HG02840 (cell line): Measurements from ENCODE around the gene COPS2.
"Not testable (repeated sequence)": the region's sequence is repeated elsewhere in the genome, so short reads cannot be mapped to it uniquely, and the experiment has no call there.

ENCODE experiments used
- ATAC-seq: cut with Tn5 transposase; IDR thresholded peaks from one replicate; pipeline ENCODE4 v1.9.1; 2021; ENCODE audit warnings: mild to moderate bottlenecking, moderate library complexity, moderate number of reproducible peaks; ENCODE audit not compliant: unreplicated experiment, low FRiP score

The COPS2 gene

DNA sequence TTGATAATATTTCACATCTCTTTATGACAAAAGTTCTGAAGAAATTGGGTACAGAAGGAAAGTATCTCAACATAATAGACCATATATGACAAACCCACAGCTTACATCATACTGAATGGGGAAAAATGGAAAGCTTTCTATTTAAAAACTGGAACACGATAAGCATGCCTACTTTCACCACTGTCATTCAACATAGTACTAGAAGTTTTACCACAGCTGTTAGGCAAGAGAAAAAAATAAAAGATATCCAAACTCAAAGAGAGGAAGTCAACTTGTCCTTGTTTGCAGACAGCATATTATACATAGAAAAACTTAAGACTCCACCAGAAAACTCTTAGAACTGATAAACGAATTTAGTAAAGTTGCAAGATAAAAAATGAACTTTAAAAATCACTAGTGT, 40.3 kb downstream of the COPS2 start:
- ATAC-seq: no peak

DNA sequence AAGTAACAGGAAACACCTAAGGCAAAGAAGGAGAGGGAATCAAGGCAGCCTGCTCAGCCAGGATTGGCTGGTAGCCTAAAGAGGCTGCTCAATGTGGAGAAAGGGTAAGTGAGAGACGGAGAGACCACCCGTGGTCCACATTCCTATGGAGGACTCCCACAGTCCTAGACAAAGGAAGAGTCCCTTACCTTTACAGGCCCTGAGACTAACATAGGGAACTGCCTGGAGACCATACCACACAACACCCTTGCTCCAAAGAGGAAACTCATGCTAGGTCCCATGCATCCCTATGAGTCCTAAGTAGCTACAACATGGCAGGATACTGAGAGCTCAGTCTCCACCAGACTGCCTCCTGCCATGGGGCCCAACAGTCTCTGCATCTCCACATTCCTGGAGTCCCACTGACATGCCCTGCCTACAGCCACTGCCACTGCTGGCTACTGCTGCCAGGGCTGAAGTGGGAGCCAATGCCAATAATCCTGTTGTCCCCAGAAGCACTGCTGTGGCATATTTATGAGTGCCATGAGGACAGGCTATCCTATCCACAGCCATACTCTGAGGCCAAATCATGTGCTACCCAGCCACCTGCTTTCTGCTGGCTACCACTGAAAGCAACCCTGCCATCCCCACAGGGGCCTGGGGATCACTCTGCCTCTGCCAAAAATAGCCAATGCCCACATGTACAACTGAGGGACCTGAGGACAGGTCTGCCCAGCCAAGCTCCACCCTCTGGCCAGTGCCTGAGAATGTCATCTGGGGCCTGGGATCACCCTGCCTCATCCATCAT, 45.0 kb downstream of the COPS2 start:
- no peak for ATAC-seq

DNA sequence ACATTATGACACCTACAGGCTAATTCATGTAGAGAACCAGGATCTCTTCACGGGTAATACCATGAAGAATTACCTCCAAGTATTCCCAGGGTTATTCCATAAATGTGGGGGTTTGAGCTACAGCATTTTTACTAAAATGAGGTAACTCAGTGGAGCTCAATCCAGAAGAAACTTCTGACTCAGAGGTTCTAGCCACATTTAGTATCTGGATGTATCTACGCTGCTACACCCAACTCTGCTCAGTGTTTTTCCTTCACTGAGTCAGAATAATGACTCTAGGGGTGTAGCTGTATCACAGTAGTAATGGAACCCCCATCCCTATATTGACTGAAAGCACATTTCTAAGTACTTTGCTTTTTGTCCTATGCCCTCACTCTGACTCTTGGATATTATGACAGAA, 52.4 kb downstream of the COPS2 start:
- ATAC-seq: no peak

DNA sequence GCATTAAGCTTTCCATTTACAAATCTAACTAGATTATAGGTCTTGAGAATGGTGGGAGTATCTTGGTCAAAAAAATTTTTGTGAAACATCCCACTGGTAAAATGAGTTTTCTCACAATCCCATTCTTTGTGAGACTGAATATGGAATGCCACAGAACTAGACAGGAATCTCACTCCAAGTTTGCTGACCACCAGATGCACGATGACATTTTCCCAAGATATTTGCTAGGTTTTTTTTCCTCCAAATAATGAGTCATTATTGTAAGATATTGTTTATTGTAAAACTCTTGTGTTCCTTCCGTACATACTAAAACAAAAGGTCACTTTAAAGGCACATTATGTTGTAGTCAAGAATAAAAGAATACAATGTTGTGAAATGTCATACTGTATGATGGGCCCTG, 53.9 kb downstream of the COPS2 start:
- no peak for ATAC-seq

DNA sequence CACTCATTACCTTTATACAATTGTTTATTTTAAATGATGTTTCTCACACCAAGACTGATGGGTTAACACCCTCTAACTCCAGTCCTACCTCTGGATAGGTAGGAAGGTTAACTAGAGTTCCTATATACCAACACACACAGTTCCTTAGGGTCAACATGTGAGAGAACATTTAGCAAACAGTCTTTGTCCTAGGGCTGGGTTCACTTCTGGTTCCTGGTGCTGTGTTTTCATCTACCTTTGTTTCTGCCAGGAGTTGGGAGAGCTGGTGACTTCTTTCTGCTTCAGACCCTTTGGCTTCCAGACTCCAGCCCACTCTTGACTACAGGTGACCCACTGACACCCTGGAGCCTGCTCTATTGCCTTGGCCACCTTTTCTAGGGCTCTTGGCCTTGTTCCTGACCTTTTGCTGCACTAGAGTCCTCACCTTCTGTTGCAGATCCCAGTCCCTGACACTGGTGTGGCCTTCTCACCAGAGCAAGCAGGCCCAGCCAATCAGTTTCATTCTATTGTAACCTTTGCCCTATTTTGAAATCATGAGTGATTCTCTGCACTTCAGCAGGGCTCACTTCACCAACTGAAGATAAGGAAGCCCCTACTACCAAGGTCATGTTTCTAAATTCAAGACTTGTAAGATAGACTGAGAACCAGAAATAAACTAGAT, 59.2 kb downstream of the COPS2 start:
- ATAC-seq: no peak

DNA sequence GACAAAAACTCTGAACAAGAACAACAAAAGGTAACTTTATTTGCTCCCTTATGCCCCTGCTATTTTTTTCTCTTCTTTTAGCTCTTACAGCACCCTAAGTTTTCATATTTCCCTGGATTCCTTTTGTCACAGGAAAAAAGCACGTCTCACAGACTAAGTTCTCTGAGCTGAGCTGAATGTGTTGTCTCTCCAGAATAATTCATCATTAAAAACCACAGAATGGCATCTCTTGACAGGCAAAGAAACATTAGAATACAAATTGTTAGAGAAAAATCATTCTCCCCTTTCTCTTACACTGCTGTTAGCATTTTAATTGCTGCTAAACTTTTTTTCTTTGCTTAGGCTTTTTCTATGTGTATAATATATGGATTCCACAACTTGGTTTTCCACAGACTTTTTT, 60.5 kb downstream of the COPS2 start:
- no peak for ATAC-seq

DNA sequence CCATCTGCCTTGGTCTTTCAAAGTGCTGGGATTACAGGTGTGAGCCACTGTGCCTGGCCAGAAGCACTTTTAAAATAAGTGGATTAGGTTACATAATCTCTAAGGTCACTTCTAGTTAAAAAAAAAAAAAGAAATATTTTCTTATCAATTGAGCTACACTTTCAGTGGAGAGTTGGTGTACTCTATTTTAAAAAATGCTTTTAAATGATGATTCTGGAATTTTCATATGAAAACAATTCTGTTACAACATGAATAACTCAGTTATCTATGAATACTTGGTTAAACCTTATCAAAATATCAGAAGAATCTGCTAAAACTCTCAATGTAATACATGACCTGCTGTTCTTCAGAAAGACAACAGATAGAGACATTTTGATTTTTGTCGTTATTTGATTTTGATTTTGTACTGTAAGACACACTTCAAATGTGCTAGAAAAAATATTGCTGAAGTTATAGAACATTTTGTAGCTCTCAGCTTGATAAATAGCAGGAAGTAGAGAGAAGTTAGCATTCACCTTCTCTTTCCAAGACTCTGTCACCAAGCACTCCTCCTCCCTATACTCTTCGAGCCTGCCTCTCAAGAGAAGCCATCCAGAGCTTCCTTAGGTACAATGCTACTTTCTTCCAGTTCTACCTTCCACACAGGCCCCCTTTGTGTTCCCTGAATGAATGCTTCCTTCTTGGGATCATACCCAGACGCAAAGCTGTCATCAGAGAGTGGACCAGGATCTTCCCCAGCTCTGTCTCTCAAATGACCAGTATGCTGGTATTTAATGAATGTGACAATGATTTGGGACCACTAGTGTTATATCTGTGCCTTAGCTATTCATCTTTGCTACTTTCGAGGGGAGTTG, 61.9 kb downstream of the COPS2 start:
- no peak for ATAC-seq

DNA sequence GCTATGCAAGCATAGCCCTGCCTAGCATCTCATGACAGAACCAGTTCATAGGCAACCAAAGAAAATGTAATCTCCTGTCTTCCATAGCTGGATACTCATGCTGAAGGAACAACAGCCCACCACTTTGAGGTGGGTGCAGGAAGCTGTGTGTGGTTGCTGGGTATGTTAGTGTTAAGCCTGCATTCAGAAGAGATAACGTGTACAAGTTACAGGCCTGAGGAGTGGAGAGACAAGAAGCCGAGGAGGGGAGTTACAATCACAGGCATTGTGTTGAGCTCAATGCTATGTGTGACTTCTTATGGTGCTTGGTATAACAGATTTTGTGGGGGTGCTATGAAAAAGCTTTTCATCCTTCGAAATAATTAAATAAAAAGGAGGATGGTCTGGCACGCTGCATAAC, 66.4 kb downstream of the COPS2 start:
- ATAC-seq: no peak

DNA sequence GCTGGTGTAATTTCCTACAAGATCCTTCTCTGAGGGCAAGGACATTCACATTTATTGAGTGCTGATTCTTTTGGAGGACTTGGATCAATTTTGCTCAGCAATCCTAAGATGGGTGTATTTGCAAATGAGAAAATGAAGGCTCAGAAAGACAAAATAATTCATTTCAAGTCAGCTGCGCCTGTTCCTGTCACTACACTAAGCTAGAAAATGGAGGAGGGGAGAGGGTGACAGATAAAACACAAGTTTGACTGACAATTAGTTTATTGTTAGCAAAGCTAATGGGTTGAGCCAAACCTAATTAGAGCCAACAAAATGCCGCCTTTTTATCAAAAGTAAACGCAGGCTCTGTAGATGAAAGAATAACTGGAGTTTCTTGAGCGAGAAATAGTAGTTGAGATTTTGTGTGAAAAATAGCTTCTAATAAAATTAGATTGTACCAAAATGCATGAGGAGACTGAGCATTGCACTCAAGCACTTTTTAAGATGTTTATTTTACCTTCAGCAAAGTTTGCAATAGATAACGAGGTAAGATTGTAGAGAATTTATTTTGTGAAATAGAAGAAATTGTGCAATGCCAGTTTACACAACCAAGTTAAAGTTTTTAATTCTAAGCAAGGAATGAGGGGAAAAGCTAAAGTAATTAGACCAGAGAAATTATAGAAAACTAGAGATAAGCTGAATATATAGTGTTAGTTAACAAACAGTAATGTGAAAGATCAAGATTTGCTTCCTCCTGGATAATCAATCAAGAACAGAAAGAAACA, 69.5 kb downstream of the COPS2 start:
- ATAC-seq: no peak

DNA sequence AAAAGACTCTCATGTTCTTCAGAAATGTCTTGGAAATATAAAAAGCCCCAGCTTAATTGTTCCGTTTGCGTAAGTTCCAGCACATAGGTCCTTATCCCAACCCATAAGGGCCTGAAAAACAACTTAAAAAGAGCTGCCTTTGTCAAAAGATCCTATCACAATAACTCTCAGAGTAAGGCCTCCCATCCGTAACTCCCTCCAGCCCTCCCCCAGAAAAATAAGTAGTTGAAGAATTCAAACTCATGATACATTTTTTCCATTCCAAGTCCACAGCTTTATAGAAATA, 71.2 kb downstream of the COPS2 start:
- ATAC-seq: no peak

DNA sequence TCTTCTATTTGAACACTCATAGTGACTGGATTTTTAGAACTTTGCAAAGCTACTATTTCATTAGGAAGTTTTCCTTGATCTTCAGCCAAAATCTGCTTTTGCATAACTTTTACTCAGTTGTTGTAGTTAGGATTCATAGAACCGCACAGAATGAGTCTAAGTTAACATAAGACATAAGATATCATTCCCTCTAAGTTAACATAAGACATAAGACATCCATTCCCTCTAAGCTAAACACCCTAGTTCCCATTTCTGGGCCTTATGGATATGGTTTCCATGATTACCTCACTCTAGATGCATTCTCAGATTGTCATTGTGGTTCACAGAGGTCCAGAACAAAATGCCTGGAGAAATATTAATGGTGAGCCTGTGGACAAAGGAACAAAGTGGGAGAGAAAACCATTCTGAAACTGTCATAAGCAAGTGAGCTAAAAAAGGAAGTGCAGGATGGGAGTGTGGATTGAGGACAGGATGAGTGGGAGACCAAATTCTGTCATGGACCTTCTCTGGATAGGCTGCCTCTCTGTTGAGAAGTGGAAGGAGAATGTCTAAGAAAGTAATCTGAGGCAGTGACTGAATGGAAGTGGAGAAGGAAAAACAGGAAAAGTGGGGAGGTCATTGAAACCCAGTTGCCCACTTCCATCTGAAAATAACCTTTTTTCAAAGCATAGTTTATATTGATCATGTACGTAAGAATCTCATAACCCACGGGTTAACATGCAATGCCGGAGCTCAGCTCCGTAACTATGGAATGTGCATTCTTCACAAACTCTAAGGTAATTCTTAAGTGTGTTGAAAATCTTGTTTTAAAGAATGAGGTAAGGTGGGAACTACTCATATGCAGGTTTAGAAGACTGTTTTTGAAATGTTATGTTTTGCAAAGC, 71.8 kb downstream of the COPS2 start:
- no peak for ATAC-seq

DNA sequence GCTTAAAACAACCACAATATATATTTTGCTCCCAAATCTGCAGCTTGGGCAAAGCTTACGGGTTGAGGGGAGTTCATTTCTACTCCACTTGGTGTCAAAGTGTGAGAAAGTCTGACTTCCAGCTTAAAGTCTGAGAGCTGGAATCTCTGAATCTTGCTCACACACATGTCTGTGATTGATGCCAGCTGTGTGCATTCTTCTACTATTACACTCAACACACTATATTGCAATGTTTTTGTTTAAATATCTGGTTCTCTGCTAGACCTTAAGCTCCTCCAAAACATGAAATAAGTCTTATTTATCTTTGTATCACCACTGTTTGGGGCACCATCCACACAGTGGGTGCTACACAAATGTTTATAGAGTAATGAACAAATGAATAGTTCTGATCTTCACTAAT, 72.4 kb downstream of the COPS2 start:
- no peak for ATAC-seq

DNA sequence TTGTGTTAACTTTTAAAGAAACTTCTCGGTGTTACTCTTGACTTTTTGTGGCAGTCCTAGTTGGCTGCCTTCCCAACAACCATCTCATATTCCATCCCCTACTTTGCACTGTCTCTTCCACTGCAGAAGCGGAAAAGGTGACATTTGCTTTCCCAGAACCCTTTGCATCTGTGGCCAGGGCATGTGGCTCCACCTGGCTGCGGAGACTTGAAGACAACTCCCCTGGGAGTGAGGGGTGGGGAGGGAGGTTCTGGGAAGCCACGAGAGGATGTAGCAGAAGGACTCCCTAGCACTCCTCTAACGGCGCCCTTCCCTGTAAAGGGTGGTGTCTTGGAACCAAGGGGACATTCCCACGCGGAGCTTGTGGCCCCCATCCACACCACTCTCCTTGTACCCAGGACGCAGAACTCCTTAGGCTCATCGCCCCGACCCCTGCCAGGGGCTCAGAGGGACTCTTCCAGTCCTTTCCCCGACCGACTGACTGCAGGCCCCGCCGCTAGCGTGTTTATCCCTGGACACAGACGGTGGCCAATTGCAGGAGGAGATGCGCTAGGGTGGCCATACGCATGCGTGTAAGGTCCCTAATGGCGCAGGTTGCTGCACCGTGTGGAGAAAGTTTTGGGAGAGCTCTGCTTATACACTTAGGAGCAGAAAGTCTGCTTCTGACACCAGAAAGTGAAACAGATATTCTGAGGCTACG, 75.9 kb downstream of the COPS2 start:
- no peak for ATAC-seq

DNA sequence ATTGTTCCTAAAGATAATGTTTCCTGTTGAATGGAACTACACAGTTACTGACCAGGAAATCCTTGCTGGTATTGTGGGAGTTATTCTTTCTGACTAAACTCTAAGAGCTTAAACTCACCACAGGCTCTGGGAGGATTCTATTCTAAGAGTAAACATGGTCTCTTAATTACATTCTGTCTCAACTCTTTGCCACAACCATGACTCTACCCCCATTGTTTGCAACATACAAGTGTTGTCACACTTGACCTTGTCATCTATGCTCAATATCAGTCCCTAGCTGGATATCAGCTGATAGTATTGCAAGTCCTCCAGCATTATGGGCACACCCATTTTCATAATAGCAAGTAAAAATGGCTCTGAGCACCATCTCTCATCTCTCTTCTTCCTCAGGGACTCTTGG, 79.5 kb downstream of the COPS2 start:
- ATAC-seq: no peak

DNA sequence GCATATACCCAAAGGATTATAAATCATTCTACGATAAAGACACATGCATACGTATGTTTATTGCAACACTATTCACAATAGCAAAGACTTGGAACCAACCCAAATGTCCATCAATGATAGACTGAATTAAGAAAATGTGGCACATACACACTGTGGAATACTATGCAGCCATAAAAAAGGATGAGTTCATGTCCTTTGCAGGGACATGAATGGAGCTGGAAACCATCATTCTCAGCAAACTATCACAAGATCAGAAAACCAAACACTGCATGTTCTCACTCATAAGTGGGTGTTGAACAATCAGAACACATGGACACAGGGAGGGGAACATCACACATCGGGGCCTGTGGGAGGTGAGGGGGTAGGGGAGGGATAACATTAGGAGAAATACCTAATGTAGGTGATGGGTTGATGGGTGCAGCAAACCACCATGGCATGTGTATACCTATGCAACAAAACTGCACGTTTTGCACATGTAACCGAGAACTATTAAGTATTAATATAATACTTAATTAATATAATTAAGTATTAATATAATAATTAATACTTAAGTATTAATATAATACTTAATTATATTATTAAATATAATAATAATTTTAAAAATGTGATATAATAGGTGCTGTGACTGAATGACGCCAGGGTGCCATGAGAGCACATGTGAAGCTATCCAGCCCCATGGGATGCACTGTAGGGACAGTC, 80.7 kb downstream of the COPS2 start:
- ATAC-seq: not testable (repeated sequence)
